Kidney (tissue), 14 donors: ENCODE results near the gene GALNT14. TPM values are rescaled to one million over a fixed set of nuclear protein-coding genes. Genes with fewer than 3 reads are reported as not detected.

ENCODE experiments used
- DNase-seq, 5 donors: peaks; one replicate each; pipeline ENCODE4 v3.0.0-alpha.2; 2013 to 2020
- FAIRE-seq: peaks from 2 replicates; lab custom pipeline; 2012; peaks lifted over from hg19 to GRCh38; lab: Jason Lieb, UNC
- H3K27ac ChIP-seq, 2 donors: one replicate each; pipeline ENCODE4 v1.7.0; 2013; ENCODE audit warnings: low read depth in 2 of 2, low read length in 2 of 2, inconsistent platforms in 1 of 2
- H3K27me3 ChIP-seq: one replicate; pipeline ENCODE4 v1.7.1; 2013; ENCODE audit warnings: low read length, inconsistent platforms; ENCODE audit not compliant: control insufficient read depth, insufficient read depth
- H3K36me3 ChIP-seq, 3 donors: one replicate each; pipeline versions ENCODE4 v1.7.0 to v1.7.1; 2013; ENCODE audit warnings: low read length in 3 of 3, control low read depth in 1 of 3, inconsistent platforms in 1 of 3; ENCODE audit not compliant: insufficient read depth in 3 of 3, control insufficient read depth in 2 of 3
- H3K4me1 ChIP-seq, 3 donors: one replicate each; pipeline versions ENCODE4 v1.7.0 to v1.7.1; 2013; ENCODE audit warnings: low read length in 3 of 3, inconsistent platforms in 1 of 3, low read depth in 1 of 3; ENCODE audit not compliant: control insufficient read depth in 2 of 3, insufficient read depth in 2 of 3
- H3K4me3 ChIP-seq, 3 donors: one replicate each; pipeline versions ENCODE4 v1.7.0 to v1.8.1; 2013; ENCODE audit warnings: low read length in 3 of 3, control low read depth in 1 of 3, inconsistent platforms in 1 of 3
- H3K9ac ChIP-seq, 3 donors: one replicate each; pipeline versions ENCODE4 v1.7.0 to v1.7.1; 2013; ENCODE audit warnings: low read length in 3 of 3, control low read depth in 1 of 3, inconsistent platforms in 1 of 3
- H3K9me3 ChIP-seq, 3 donors: one replicate each; pipeline versions ENCODE4 v1.7.0 to v1.7.1; 2013; ENCODE audit warnings: low read length in 3 of 3, control low read depth in 1 of 3, inconsistent platforms in 1 of 3; ENCODE audit not compliant: control insufficient read depth in 2 of 3, insufficient read depth in 1 of 3
- intact Hi-C: fragments of 100-400 bp; cut with DNase I; formaldehyde crosslinking; loops from one replicate; pipeline ENCODE4 v1.11.1; 2022
- polyA plus RNA-seq: library from polyadenylated mRNA; stranded (reverse); fragments of 350-450 nt; fragmentation: Illumina TruSeq; extraction: RNeasy Lipid Tissue Mini Kit (QIAGEN cat#74804); gene quantifications from one replicate; pipeline ENCODE4 v1.2.3, GENCODE V29; 2014; ENCODE audit warnings: low read depth, low replicate concordance; ENCODE audit not compliant: insufficient read depth
- total RNA-seq: library from RNA; stranded (reverse); fragmentation: NEBNext Ultra II Directional; extraction: Animal tissue kit (Norgen Biotek cat#: 25700); gene quantifications from one replicate; pipeline ENCODE4 v1.2.1, GENCODE V29; 2021
- TF ChIP-seq, protein P1 (sequence below): IDR thresholded peaks from 3 replicates; pipeline ENCODE4 v1.5.1; 2012; ENCODE audit warnings: mild to moderate bottlenecking, moderate library complexity, borderline replicate concordance; ENCODE audit not compliant: insufficient read depth; ENCODE audit errors: extremely low read depth
- donor health status: control.
- donor health status: control.
- donor health status: control.
- donor health status: control.
- donor health status: control.
- donor health status: DM: yes; HTN: yes; CAD: no.
- donor health status: Normal renal cell carcinoma (clear cell type).

GALNT14 gene
- total and polyA plus RNA-seq, 2 donors from 2014 or later = 84.6 to 90.3 TPM

DNA sequence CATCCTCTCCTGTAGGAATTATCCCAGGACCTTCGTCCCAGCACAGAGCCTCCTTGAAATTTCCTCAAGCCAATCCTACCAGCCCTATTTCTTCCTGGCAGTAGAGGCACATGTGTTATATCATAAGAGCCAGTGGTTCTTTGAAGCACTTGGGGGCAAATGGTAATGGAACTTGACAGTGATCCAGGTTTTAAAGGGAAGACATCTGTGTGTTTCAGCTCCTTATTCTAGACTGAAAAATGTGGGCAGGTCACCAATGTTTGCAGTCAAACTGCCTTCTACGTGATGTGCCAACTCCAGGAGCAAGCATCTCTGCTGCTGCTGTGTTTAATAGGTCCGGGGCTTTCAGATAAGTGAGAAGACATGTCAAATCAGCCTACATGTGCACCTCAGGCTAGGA lies 157.1 kb downstream of the GALNT14 start:
- Histone ChIP-seq H3K9ac (no peak overlapping the region), H3K4me3 (no peak overlapping the region), H3K36me3 (no peaks in the 10 kb centered on the region), H3K27ac (no peak overlapping the region), H3K4me1 (peaks cover 2 to 19% (median 14%) of the 10 kb centered on the region in 3 donors), H3K27me3 (no peaks in the 10 kb centered on the region), H3K9me3 (no peaks in the 10 kb centered on the region)
- TF ChIP-seq, protein P1, sequence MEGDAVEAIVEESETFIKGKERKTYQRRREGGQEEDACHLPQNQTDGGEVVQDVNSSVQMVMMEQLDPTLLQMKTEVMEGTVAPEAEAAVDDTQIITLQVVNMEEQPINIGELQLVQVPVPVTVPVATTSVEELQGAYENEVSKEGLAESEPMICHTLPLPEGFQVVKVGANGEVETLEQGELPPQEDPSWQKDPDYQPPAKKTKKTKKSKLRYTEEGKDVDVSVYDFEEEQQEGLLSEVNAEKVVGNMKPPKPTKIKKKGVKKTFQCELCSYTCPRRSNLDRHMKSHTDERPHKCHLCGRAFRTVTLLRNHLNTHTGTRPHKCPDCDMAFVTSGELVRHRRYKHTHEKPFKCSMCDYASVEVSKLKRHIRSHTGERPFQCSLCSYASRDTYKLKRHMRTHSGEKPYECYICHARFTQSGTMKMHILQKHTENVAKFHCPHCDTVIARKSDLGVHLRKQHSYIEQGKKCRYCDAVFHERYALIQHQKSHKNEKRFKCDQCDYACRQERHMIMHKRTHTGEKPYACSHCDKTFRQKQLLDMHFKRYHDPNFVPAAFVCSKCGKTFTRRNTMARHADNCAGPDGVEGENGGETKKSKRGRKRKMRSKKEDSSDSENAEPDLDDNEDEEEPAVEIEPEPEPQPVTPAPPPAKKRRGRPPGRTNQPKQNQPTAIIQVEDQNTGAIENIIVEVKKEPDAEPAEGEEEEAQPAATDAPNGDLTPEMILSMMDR = no peak
- DNase-seq (no peak), FAIRE-seq (no peak)
- intact Hi-C loops = no loop called here

DNA sequence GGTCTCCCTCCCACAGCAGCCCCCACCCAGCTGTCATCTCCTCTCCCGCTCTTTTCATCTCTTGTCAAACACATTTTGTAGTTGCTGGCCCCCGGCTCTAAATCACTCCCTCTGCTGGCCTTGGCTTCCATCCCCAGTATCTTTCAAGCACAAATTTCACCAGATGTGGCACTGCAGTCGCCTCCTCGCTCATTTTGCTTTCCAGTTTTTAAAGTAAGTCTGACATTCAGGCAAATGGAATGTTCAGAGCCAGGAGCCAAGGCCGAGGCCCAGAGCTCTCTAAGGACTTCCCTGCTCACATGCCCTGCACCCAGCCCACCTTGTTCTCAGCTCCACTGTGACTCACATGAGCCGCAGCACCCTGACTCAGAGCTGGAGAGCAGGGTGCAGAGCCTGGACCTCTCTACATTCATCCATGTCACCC lies 158.4 kb downstream of the GALNT14 start:
- Histone ChIP-seq H3K36me3 (no peaks in the 10 kb centered on the region), H3K9me3 (no peaks in the 10 kb centered on the region), H3K4me3 (no peak overlapping the region), H3K4me1 (peaks cover 2 to 22% (median 15%) of the 10 kb centered on the region in 3 donors), H3K9ac (no peak overlapping the region), H3K27me3 (no peaks in the 10 kb centered on the region), H3K27ac (no peak overlapping the region)
- peak in 1 of 5 donors; percentile 93 for DNase-seq
- TF ChIP-seq, protein P1 = peak; percentile 8
- FAIRE-seq = no peak
- intact Hi-C loops = no loop called here

DNA sequence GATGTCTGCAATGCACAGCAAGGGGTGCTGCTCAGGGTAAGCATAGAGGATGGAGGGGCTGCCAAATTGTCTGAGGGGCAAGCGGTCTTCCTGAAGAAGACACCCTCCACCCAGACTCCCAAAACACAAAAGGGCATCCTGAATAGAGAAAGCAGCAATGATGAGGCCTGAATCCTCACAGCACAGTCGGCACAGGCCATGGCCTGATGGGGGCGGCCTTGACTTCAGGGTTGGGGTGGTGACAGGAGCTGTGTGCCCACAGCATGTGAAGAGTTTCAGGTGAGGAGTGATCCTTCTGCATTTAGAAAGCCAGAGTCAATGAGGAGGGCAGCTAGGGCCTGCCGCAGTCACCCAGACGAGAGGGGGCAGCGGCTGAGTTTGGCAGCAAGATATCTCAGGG lies 159.4 kb downstream of the GALNT14 start:
- H3K9ac ChIP-seq = no peak overlapping the region
- peaks cover 2 to 31% (median 24%) of the 10 kb centered on the region in 3 donors for H3K4me1 ChIP-seq
- TF ChIP-seq, protein P1 = no peak
- H3K27ac ChIP-seq = no peak overlapping the region
- no peak for FAIRE-seq
- intact Hi-C loops = no loop called here
- H3K4me3 ChIP-seq = no peak overlapping the region
- no peak for DNase-seq
- no peaks in the 10 kb centered on the region for H3K27me3 ChIP-seq
- H3K9me3 ChIP-seq = no peaks in the 10 kb centered on the region
- no peaks in the 10 kb centered on the region for H3K36me3 ChIP-seq

DNA sequence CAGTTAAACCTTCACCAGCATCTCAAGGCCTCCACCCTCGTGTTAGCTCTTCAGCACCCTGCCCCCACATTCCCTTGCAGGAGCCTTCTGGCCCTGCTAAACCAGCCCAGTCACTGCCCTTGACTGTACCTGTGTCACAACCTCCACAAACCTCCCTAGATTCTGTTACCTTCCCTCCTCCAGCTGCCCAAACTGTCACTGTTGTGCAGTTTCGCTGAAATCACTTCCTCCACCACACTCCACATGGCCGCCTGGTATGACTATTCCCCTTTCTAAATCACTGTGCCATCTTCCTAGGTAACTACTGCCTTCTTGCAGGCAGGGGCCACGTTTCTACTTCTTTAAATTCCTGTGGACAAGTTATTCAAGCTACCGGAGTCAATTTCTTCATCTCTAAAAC lies 160.2 kb downstream of the GALNT14 start:
- intact Hi-C loops = no loop called here
- FAIRE-seq (no peak), DNase-seq (peak in 1 of 5 donors; percentile 43)
- H3K27ac ChIP-seq = peak overlapping the region; percentile 23 to 73
- H3K4me3 ChIP-seq = no peak overlapping the region
- peaks cover 2 to 32% (median 24%) of the 10 kb centered on the region in 3 donors for H3K4me1 ChIP-seq
- no peaks in the 10 kb centered on the region for H3K36me3 ChIP-seq
- no peak overlapping the region for H3K9ac ChIP-seq
- TF ChIP-seq, protein P1 = no peak
- H3K9me3 ChIP-seq = no peaks in the 10 kb centered on the region
- H3K27me3 ChIP-seq = no peaks in the 10 kb centered on the region
